Bronchial epithelial cell (primary cell): ENCODE data around the gene ADIPOR2. TPM values are rescaled to one million over a fixed set of nuclear protein-coding genes. Genes with fewer than 3 reads are reported as not detected.

Experiments used
- DNase-seq: peaks from one replicate; pipeline ENCODE4 v3.0.0-alpha.2; 2010; ENCODE audit warnings: low read depth
- FAIRE-seq: peaks from 2 replicates; lab custom pipeline; 2011; peaks lifted over from hg19 to GRCh38; lab: Jason Lieb, UNC
- H3K27me3 ChIP-seq: 2 replicates; pipeline ENCODE4 v1.5.1; 2011; ENCODE audit warnings: low read length; ENCODE audit not compliant: control insufficient read depth, insufficient read depth
- H3K36me3 ChIP-seq: 2 replicates; pipeline ENCODE4 v1.5.1; 2011; ENCODE audit warnings: low read length; ENCODE audit not compliant: control insufficient read depth, insufficient read depth
- H3K4me3 ChIP-seq: 2 replicates; pipeline ENCODE4 v1.5.1; 2011; ENCODE audit warnings: mild to moderate bottlenecking, low read depth, low read length, control low read depth
- total RNA-seq: library from RNA; depleted of rRNA; stranded (reverse); fragments of >200 nt; gene quantifications from 2 replicates; pipeline ENCODE4 v1.2.1, GENCODE V29; 2014
- TF ChIP-seq, protein P1 (sequence below): IDR thresholded peaks from 2 replicates; pipeline ENCODE4 v1.5.1; 2011; ENCODE audit warnings: mild to moderate bottlenecking, moderate library complexity, low read length, control low read depth, inconsistent platforms; ENCODE audit not compliant: insufficient read depth, severe bottlenecking

Gene ADIPOR2
- total RNA-seq, 1 donor from 2014 or later = 41.6 TPM

DNA sequence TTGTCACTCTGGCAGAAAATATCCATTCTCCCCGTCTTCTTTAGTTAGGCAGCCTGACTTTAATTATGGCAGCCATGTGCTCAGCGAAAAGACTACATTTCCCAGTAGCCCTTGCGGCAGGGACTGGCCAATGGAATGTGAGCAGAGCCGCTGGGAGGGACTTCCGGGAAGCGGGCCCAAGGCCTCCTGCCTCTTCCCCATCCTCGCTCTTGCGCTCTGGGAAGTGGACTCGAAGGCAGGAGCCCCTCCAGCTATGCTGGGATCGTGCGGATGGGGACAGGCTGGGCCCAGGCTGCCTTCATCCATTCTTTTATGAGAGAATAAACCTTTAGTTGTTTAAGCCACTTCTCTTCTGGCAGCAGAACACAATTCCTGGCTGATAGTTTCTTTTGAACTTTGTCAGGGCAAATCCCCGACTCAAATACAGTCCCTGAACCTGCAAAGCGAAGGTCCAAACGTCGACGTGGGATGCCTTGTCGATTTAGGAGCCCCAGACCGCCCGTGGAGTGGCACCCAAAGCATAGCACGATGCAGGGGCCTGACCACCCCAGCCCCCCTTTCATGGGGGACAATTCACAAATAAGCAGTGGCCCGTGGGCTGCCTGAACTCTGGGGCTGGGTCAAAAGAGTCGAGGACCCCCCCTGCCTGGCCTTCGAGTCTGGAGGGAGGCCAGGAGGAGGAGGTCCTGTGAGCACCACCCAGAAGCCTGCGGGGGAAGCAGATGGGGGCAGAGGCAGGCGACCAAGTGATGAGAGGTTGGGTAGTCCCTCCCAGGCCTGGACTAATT is 113.9 kb downstream of the ADIPOR2 start:
- FAIRE-seq (no peak), DNase-seq (peak; percentile 79)
- Histone ChIP-seq H3K27me3 (no peaks in the 10 kb centered on the region), H3K4me3 (peak overlapping the region; percentile 8), H3K36me3 (no peaks in the 10 kb centered on the region)
- TF ChIP-seq, protein P1, sequence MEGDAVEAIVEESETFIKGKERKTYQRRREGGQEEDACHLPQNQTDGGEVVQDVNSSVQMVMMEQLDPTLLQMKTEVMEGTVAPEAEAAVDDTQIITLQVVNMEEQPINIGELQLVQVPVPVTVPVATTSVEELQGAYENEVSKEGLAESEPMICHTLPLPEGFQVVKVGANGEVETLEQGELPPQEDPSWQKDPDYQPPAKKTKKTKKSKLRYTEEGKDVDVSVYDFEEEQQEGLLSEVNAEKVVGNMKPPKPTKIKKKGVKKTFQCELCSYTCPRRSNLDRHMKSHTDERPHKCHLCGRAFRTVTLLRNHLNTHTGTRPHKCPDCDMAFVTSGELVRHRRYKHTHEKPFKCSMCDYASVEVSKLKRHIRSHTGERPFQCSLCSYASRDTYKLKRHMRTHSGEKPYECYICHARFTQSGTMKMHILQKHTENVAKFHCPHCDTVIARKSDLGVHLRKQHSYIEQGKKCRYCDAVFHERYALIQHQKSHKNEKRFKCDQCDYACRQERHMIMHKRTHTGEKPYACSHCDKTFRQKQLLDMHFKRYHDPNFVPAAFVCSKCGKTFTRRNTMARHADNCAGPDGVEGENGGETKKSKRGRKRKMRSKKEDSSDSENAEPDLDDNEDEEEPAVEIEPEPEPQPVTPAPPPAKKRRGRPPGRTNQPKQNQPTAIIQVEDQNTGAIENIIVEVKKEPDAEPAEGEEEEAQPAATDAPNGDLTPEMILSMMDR = no peak

DNA sequence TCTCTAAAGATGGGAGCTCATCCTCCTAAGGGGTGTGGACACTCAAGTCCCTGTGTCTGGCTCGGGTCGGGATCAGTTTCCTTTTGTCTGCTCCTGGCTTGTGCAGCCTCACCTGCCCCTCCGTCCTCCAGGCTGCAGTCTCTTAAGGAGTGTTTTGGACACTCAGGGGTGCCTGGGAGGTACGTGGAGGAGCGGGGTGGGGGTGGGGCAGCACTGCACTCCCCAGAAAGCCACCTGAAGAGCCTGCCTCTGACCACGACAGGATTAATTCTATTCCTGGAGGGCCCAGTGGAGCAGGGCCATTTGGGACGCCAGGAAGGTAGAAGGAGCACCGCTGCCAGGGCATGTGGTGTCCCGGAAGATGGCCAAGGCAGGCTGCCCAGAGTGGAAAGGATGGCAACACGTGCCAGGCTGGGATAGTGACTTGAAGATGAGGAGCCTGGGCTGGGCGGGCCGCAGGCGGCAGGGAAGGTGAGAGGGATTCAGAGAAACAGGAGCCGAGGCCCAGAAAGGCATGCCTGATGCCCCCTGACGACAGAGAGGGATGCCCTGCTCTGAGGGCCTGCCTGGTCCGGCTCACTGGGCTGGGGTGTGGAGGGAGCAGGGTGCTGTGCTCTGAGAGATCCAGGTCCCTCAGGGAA is 114.7 kb downstream of the ADIPOR2 start:
- FAIRE-seq = no peak
- TF ChIP-seq, protein P1 = no peak

DNA sequence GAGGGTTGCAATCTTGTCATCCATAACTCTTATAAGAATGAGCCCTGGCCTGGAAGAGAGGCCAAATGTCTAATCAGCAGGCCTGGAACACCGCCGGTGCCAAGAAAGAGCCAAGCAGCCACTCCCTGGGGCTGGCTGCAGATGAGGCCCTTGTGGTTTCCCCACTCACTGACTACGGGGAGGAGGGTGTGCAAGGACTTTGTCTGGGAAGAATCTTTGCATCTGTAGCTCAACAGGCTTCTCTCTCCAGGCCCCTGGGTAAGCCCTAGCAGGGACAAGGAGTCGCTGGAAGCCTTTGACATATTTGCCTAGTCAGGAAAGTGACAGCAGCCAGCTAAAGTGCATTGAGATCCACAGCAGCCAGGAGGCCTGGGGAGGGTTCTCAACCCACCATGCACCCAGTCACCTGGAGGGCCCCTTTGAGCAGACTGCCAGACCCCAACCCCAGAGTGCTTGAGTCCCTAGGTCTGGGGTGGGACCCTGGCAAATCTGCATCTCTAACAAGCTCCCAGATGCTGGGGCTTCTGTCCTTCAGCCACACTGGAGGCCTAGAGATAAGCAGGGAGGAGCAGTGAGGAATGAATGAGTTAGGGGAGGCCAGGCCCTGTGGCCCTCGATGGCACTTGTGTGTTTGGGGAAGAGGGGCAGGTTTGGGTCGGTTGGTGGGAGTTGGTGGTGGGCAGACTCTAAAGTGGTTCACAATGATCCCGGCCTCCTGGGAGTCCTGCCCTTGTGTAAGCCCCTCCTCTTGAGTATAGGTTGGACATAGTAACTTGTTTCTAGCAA is 115.6 kb downstream of the ADIPOR2 start:
- FAIRE-seq (no peak), DNase-seq (no peak)
- TF ChIP-seq, protein P1 = no peak
- H3K4me3 ChIP-seq = no peak overlapping the region
- no peaks in the 10 kb centered on the region for H3K27me3 ChIP-seq
- no peaks in the 10 kb centered on the region for H3K36me3 ChIP-seq

More for the DNA sequence above, 114.7 kb downstream of the ADIPOR2 start:
- Histone ChIP-seq H3K36me3 (no peaks in the 10 kb centered on the region), H3K27me3 (no peaks in the 10 kb centered on the region), H3K4me3 (no peak overlapping the region)
- DNase-seq = no peak

DNA sequence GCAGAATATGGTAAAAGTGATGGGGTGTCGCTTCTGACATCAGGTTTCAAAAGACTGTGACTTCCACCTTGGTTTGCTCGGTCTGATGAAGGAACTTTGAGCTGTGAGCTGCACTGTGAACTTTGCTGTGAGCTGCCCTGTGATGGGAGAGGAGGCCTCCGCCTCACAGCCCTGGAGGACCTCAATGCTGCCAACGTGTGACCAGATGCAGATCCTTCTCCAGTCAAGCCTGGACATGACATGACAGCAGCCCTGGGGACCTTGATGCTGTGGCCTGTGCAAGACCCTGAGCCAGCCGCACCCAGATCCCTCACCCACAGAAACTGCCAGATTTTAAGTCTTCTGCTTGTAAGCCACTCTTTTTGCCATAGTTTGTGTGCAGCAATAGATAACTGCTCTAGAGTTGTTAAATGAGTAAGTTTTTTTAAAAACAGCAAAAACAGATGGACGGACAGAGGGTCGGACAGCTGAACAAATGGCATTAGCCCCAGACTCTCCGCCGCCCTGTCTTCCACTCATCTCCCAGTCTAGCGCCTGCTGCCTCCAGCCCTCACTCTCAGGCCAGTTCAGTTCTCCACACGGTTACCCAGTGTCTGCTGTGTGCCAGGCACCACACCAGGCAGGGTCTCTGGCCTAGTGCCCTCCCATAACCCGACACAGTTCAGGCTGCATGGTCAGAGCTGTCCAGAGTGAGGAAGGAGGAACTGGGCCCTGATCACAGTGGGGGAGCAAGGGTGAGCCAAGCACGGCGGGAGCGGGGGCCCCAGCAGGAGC is 116.4 kb downstream of the ADIPOR2 start:
- DNase-seq = no peak
- Histone ChIP-seq H3K36me3 (no peaks in the 10 kb centered on the region), H3K27me3 (no peaks in the 10 kb centered on the region), H3K4me3 (no peak overlapping the region)
- FAIRE-seq = no peak
- TF ChIP-seq, protein P1 = no peak

DNA sequence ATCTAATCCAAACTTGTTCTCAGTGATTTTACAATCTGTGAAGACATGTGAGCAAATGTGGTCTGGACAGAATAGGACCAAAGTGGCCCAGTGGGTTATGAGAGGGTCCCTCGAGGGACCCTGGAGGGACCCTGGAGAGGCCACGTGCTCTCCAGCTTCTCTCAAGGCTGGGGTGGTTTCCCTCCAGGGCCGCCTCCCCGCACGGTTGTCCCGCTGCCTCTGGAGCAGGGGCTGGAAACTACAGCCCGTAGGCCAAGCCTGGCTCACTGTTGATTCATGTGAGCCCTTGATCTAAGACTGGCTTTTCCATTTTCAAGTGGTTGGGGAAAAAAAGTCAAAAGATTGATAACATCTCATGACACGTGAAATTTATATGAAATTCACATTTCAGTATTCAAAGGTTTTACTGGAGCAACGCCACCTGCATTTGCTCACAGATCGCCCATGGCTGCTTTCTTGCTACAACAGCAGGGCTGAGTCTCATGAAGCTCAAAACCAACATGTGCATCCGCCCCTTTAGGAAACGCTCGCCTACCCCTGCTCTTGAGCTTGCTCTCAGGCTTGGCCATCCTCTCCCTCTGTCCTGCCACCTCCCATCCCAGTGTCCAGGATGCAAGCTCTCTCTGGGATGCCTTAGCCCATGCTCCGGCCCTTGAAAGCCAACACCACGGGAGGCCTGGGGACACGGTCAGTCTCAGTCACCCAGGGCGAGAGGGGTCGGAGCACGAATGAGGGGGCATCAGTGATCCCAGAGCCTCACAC is 117.3 kb downstream of the ADIPOR2 start:
- DNase-seq (no peak), FAIRE-seq (no peak)
- TF ChIP-seq, protein P1 = no peak
- H3K27me3 ChIP-seq = no peaks in the 10 kb centered on the region
- no peaks in the 10 kb centered on the region for H3K36me3 ChIP-seq
- H3K4me3 ChIP-seq = no peak overlapping the region
